B cell (primary cell): Measurements from ENCODE around the gene AMH.

Experiments
- EZH2 ChIP-seq: IDR thresholded peaks from 2 replicates; pipeline ENCODE4 v1.6.1; 2012; ENCODE audit warnings: borderline replicate concordance, low read depth, mild to moderate bottlenecking, moderate library complexity, low read length; ENCODE audit not compliant: insufficient read depth, poor library complexity, severe bottlenecking
- TF ChIP-seq, protein P1 (sequence below): fragments of 200-600 bp; IDR thresholded peaks from one replicate; pipeline ENCODE4 v1.8.0; 2022; ENCODE audit warnings: antibody characterized with exemption, mild to moderate bottlenecking

DNA sequence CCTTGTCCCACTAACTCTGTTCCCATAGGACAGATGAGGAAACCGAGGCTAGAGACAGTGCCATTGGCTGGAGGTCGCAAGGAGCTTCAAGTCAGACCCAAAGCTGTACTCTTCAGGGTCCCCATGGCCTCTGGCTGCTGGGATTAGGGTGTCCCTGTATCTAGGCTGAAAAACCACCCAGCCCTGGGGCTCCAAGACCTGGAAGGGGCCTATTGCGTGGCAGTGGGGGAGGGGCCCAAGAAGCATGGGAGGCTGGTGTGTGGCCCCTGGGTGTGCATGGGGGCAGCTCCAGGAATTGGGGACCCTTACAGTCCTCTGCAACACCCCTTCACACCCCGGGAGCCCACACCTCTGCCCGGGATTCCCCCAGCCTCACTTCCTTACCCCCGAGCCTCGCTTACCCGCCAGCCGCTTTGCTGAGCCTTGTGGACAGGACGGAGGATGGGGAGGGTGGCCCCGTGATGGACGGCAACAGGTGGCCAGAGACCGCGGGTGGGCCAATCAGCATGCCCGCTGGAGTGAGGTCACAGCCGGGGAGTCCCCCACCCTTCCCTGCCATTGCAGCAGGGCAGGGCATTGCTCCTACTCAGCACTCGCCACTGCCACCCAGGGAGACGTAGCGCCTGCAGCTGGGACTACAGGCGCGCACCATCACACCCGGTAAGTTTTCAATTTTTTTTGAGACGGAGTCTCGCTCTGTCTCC, 7.0 kb downstream of the AMH start, which contains the start of gene JSRP1:
- TF ChIP-seq, protein P1, sequence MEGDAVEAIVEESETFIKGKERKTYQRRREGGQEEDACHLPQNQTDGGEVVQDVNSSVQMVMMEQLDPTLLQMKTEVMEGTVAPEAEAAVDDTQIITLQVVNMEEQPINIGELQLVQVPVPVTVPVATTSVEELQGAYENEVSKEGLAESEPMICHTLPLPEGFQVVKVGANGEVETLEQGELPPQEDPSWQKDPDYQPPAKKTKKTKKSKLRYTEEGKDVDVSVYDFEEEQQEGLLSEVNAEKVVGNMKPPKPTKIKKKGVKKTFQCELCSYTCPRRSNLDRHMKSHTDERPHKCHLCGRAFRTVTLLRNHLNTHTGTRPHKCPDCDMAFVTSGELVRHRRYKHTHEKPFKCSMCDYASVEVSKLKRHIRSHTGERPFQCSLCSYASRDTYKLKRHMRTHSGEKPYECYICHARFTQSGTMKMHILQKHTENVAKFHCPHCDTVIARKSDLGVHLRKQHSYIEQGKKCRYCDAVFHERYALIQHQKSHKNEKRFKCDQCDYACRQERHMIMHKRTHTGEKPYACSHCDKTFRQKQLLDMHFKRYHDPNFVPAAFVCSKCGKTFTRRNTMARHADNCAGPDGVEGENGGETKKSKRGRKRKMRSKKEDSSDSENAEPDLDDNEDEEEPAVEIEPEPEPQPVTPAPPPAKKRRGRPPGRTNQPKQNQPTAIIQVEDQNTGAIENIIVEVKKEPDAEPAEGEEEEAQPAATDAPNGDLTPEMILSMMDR: no peak
- no peak for TF ChIP-seq EZH2
